ENCODE measurements around the gene COLEC12.
"Not testable (repeated sequence)": the region's sequence is repeated elsewhere in the genome, so short reads cannot be mapped to it uniquely, and the experiment has no call there.

Gene COLEC12

GRCh38 chr18:415617-416612 lies 84.6 kb downstream of the COLEC12 start:
- in situ Hi-C loops (cut with MboI; ENCODE audit: low sequenced_read_pairs): no loop called here

DNA sequence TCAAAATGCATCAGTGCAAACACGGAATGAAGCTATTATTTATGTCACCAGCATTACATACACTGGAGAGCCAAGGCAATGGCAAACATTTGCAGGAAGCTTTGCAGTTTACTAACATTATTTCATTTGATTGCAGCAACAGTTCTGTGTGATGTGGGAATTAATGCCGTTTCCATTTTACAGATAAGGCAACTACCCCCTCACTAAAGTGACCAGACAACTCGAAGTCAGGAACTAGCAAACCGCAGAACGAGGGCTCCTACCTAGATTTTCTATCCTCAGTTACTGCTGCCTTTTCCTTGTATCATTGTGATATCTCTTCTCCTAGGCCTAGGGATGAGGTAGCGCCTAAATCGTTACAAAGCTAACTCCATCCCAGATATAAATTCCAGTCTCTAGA lies 85.5 kb downstream of the COLEC12 start:
- in situ Hi-C loops (cut with MboI; ENCODE audit: low sequenced_read_pairs): no loop called here

DNA sequence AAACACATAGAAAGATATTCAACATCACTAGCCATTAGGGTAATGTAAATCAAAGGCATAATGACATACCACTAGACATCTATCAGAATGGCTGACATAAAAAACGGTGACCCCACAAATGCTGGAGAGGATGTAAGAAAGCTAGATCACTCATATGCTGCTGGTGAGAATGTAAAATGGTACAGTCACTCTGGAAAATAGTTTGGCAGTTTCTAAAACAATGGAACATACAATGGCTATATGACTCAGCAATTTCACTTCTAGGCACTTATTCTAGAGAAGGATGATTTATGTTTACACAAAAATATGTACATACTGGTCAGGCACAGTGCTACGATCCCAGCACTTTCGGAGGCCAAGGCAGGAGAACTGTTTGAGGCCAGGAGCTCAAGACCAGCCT lies 87.3 kb downstream of the COLEC12 start:
- in situ Hi-C loops (cut with MboI; ENCODE audit: low sequenced_read_pairs): no loop called here

GRCh38 chr18:410047-410455 lies 90.5 kb downstream of the COLEC12 start:
- in situ Hi-C loops (cut with MboI; ENCODE audit: low sequenced_read_pairs): no loop called here

DNA sequence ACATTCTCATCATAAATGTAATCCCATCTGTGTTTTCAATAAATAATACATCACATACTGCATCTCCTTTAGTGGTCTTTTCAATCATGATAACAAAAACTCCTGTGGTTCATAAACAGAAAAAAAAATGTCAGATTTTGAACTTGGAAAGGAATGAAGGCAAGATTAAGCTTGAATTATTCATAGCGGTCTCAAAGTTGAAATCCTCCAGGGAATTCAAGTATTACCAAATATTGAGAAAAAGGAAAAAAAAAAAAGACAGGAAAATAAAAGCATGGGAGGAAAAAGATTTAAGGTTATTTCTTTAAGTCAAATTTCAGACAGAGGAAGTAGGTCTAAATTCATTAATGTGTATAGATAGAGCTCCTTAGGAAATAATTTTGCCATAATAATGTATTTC lies 92.1 kb downstream of the COLEC12 start:
- in situ Hi-C loops (cut with MboI; ENCODE audit: low sequenced_read_pairs): no loop called here

GRCh38 chr18:407626-408224 lies 92.8 kb downstream of the COLEC12 start:
- in situ Hi-C loops (cut with MboI; ENCODE audit: low sequenced_read_pairs): no loop called here

DNA sequence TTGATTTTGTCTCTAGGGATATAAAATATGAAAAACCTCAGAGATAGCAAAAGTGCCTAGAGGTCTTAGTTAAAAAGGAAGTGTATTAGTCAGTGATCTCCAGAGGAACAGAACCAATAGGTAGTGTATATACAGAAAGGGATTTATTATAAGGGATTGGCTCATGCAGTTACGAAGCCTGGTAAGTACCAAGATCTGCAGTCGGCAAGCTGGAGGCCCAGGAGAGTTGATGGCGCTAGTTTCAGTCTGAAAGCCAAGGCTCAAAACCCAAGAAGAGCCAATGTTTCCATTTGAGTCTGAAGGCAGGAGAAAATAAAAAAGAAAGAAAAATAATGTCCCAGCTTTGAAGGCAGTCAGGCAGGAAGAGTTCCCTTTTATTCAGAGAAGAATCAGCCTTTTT lies 93.3 kb downstream of the COLEC12 start:
- in situ Hi-C loops (cut with MboI; ENCODE audit: low sequenced_read_pairs): no loop called here

GRCh38 chr18:406677-407076 lies 93.8 kb downstream of the COLEC12 start:
- in situ Hi-C loops (cut with MboI; ENCODE audit: low sequenced_read_pairs): no loop called here

DNA sequence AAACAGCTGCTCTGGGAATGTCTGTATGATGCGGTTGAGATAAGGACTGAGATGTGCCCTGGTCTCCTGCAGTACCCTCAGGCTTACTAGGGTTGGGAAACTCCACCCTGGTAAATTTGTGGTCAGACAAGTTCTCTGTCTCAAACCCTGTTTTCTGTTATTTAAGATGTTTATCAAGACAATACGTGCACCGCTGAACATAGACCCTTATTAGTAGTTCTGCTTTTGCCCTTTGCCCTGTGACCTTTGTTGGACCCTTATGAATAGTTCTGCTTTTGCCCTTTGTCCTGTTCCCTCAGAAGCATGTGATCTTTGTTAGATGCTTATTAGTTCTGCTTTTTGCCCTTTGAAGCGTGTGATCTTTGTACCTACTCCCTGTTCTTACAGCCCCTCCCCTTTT lies 95.5 kb downstream of the COLEC12 start:
- in situ Hi-C loops (cut with MboI; ENCODE audit: low sequenced_read_pairs): not testable (repeated sequence)

DNA sequence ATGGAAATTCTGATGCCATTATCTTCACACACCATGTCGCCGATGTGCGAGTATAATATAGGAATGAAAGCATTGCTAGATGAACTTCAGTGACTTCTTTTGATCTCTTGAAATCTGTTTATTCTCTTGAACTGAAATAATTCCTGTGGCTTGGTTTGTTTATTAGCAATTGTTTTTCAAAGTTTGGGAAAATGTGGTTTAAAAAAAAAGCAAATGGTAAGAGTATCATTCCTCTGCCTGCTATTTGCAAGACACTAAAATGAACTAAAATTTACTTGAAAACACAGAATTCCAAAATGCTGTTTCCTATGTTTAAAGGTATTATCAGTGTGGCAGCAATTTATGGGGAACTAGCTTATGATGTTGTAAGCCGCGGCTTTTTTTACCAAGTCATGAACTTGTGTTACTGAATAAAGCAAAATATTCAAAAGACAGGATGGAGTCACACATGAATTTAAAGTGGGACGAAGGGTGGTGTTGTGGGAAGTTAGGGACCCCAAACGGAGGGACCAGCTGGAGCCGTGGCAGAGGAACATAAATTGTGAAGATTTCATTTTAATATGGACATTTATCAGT lies 96.4 kb downstream of the COLEC12 start:
- in situ Hi-C loops (cut with MboI; ENCODE audit: low sequenced_read_pairs): no loop called here

DNA sequence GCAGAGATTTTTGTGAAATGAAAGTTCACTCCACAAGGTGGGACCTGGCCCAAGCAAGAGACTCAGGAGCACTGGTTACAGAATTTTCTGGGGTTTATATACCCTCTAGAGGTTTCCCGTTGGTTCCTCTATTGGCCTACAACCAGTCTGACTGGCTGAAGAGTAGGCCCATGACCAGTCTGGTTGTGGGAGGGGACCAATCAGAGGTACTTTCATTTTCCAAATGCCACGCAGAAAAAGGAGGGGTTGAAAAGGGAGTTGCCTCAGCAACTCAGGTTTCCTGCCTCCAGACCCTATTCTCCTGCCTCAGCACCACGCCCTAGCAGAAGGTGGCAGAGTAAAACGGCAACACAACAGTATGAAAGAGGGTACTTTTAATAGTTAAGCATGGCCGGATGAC lies 98.4 kb downstream of the COLEC12 start:
- in situ Hi-C loops (cut with MboI; ENCODE audit: low sequenced_read_pairs): no loop called here

- in situ Hi-C loops (cut with MboI; ENCODE audit: low sequenced_read_pairs): no loop called here
These were observed 100.0 kb downstream of the COLEC12 start for GRCh38 chr18:400456-400855.

- in situ Hi-C loops (cut with MboI; ENCODE audit: low sequenced_read_pairs): no loop called here
These were observed 100.8 kb downstream of the COLEC12 start for GRCh38 chr18:399631-400135.

- in situ Hi-C loops (cut with MboI; ENCODE audit: low sequenced_read_pairs): no loop called here
These were observed 101.4 kb downstream of the COLEC12 start for GRCh38 chr18:398935-399630.

DNA sequence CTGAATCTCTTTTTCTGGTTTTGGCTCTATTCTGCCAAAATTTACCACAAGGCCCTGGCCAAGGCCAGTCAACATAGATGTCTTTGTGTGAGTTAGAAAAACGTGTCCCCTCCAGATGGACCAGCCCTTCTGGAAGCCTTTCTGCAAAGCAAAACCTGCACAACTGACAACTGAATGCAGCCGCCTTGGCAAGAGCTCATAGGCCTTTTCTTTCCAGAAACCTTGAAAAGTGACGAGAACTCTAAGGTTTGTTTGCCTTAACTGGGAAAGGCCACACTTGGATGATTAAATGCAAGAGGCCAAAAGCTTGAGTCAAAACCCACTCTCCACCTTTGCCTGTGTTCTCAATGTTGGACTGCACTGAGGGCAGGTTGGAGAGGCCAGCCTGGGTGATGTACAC lies 103.9 kb downstream of the COLEC12 start:
- in situ Hi-C loops (cut with MboI; ENCODE audit: low sequenced_read_pairs): no loop called here

DNA sequence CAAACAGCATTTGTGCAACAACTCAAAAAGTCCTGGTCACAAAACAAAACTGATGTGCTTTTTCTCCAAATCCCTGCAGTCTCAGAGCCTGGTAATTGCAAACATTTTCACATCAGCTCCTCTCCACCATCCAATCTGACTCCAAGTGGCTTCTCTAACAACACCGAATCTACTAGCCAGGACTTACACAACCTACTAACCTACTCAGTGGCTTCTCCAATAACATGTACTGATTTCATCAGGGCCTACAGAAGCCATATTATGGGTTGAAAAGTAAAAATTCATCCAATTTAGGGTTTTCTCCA lies 104.3 kb downstream of the COLEC12 start:
- in situ Hi-C loops (cut with MboI; ENCODE audit: low sequenced_read_pairs): no loop called here

DNA sequence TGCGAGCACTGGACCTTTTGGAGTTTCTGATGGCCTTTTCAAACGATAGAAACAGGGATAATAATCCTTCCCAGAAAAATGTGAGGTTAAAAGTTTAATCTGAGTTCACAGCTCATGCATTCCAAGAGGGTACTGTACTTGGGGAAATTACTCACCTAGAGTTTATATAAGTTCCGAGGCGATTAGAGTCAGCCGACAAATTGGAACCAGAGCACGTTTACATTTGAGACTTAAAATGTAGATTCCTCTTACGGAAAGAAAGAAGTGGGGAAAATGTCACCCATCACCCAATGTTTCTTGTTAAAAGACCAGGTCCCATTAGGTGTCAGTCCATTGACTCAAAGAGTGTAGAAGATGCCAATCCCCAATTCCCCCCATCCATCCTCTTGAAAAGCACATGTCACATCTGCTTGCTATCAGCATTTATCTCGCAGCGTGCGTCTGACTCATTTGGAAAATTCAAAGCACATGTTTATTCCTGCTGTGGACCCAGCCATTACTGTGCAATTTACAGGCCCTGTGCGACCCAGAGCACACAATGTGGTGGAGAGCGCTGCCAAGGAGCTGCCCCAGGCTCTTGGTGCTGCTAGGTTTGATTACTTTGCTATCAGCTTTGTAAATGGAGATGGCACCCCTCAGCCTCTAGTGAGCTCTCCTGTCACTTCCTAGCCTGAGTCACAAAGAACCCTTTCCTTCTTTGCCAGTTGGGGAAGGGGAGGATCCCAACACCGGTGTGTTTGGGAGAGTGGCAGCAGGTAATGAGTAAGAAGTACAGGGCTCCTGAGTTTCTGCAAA lies 104.8 kb downstream of the COLEC12 start:
- in situ Hi-C loops (cut with MboI; ENCODE audit: low sequenced_read_pairs): no loop called here

DNA sequence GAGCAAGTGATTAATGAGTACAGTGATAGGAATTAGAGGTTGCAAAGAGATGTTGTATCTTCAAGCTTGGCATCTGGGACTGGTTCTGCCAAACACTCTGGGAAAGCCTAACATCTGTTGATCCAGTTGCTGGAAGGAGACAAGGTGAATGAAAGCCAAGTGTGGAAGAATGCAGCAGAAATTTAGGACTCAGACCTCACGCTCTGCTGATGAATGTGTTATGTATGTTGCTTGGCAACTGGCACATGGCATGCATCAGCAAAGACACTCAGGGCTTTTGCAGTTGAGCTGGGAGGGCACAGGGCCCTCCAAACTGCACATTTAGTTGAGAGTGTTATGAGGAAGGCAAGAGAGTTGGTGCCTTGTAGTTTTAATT lies 105.5 kb downstream of the COLEC12 start:
- in situ Hi-C loops (cut with MboI; ENCODE audit: low sequenced_read_pairs): no loop called here

DNA sequence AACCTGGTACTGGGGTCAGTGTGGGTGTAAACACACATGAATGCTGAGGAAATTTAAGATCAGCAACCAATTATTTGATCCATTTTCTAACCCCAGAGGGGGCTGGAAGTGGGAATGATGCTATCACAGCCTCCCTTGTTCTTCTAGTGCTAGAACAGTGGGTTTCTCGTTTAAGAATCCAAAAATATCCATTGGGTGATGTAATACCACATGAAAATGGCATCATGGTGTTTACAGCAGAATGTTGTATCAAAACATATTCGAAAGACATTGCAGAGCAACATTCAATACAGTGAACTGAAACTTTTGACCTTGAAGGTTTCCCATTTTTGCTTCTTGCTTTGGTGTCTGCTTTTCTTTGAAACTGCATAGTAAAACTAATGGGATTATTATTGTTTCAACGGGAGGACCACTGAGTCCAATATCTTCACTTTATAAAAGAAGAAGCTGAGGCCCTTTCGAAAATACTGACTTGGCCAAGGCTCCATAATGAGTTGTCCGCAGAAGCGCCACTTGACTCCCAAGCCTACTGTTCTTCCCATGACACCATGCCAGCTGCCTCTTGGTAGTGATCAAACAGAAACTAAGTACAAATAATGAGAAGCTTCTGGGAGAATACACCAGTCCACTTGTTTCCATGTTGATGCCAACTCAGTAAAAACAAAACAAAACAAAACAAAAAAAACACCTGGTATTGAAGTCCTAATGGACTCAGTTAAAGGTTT lies 106.1 kb downstream of the COLEC12 start:
- in situ Hi-C loops (cut with MboI; ENCODE audit: low sequenced_read_pairs): no loop called here

DNA sequence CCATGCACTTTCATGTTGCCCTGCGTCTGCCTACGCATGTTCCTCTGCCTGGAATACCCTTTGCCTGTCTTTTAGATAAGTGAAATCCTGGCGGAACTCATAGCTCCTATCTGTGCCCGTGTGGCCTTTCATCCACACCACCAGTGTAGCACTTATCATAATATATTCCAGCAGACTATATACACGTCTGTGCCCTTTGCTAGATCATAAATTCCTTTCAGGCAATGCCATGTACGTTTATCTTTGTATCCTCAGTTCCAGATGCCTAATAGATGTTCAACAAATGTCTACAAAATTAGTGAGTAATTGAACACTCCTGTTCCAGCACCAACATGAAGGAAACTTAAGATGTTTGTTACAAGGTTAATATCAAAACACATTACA lies 106.9 kb downstream of the COLEC12 start:
- in situ Hi-C loops (cut with MboI; ENCODE audit: low sequenced_read_pairs): no loop called here

All from HL-60/S4 treated with retinoic acid at 250 ng/mL for 4 days and 3 days (cell line).